HG02642 (cell line): ENCODE results near the gene TTLL11.
"Not testable (repeated sequence)": the region's sequence is repeated elsewhere in the genome, so short reads cannot be mapped to it uniquely, and the experiment has no call there.

Experiments
- ATAC-seq: cut with Tn5 transposase; IDR thresholded peaks from one replicate; pipeline ENCODE4 v1.9.1; 2021; ENCODE audit warnings: mild to moderate bottlenecking; ENCODE audit not compliant: unreplicated experiment, poor library complexity

TTLL11 gene

GRCh38 chr9:121984726-121985402 lies 108.2 kb downstream of the TTLL11 start:
- ATAC-seq, result no peak

DNA sequence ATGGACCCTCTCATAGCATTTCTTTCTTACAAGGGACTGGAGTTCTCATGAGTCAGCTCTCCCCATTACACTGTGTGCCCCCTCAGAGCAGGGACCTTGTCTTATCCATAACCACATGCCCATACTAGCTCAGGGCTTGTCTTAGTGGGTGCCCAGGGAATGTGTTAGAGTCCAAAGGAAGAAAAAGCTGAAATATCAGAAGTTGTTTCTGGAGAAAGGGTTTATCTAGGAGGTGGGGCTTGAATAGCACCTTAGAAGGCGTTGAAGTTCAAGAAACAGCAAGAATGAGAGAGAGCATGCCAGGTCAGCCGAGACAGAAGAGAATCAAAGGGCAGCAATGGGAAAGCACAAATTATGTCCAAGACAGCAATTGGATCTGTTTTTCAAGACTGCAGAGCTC lies 109.4 kb downstream of the TTLL11 start:
- no peak for ATAC-seq

DNA sequence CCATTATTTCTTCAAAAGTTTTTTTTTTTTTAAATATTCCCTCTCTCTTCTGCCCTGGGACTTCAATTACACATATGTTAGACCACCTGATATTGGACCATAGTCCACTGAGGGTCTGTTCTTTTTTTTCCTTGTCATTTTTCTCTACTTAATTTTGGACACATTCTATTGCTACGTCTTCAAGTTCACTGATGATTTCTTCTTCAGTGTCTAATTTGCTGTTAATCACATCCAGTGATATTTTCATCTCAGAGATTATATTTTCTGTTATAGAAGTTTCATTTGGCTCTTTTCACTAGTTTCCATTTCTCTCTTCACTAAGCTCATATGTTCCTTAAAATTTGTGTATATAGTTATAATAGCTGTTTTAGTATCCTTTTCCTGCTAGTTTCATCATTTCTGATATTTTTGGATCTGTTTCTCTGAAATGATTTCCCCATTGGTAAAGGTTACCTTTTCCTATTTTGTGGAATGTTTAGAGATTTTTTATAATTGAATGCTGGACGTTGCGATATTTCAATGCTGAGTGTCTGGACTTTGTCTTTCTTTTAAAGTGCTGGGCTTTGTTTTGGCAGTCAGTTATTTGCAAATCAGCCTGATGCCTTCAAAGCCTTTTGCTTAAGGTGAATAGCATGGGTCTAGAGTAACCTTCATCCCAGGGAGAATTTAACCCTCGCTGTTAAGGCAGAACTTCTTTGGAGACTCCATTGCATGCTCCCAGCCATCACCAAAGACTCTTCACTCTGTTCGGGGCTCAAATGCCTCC lies 111.8 kb downstream of the TTLL11 start:
- ATAC-seq, result no peak

- ATAC-seq, result not testable (repeated sequence)
These were observed 112.4 kb downstream of the TTLL11 start for GRCh38 chr9:121980665-121981064.

DNA sequence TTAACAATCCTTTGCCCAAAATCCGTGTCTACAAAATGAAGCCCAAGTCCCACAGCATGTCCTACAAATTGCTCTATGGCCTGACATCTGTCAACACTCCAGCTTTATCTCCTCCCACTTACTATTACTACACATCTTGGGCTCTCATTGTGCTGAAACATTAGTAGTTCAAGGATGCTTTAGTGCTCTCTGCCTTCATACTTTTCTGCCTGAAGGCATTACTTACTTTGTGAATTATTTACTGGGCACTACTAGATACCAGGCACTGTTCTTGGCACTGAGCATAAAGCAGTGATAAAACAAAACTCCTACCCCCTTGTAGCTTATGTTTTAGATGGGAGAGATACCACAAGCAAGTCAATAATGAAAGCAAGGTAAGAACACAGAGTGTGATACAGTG lies 113.4 kb downstream of the TTLL11 start:
- no peak for ATAC-seq

GRCh38 chr9:121976751-121977150 lies 116.4 kb downstream of the TTLL11 start:
- ATAC-seq, result no peak

DNA sequence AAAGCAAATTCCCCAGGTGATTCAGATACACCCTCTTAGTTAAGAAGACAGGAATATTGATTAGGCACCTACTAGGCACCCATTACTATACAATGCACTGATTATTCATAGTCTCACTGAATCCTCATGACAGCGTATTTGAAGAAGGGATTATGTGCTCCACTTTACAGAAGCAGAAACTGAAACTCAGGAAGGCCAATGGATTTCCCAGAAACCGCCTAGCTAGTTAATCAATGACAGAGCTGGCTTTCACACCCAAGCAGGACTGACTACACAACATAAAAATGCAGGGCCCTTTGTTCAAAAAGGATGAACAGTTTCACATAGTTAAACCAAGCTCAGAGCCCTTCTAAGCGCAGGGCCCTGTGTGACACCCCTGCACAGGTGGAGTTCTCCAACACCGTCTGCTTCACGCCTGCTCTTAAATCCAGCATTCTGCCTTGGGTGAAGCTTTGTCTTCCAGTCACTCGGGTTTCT lies 117.3 kb downstream of the TTLL11 start:
- no peak for ATAC-seq

DNA sequence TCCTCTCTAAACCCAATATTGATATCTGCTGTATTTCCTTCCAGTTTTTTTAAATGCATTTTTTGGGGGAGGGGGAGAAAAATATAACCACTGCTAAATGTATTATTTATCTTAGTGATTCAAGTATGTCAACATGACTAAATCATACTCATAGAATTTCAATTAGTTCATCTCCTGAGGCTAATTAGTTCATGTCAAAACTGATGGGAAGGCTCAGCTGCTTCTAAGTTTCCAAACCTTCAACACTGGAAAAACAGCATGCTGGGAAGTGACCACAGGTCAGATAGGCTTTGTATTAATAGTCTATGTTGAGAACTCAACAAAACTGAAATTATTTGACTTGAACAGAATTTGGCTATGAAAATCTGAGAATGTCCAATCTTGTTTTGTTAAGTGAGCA lies 118.7 kb downstream of the TTLL11 start:
- ATAC-seq, result no peak

- ATAC-seq, result no peak
These were observed 120.6 kb downstream of the TTLL11 start for GRCh38 chr9:121972501-121972981.

DNA sequence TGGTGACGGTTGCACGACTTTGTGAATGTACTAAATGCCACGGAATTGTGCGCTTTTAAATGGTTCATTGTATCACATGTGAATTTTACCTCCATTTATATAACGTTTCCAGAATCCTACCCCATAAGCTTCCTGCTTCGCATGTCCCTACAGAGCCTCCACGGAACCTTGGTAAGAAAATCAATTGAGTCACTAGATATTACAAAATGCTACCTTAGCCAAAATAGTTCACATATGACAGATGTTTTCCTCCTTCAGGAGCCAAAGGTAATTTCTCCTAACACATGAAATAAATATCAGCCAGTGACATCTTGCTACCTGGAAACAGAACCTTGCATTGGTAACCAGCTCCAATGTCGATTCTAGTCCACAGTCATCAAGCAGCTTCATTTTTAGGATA lies 125.1 kb downstream of the TTLL11 start:
- ATAC-seq, result no peak

GRCh38 chr9:121966706-121967105 lies 126.4 kb downstream of the TTLL11 start:
- ATAC-seq, result no peak

DNA sequence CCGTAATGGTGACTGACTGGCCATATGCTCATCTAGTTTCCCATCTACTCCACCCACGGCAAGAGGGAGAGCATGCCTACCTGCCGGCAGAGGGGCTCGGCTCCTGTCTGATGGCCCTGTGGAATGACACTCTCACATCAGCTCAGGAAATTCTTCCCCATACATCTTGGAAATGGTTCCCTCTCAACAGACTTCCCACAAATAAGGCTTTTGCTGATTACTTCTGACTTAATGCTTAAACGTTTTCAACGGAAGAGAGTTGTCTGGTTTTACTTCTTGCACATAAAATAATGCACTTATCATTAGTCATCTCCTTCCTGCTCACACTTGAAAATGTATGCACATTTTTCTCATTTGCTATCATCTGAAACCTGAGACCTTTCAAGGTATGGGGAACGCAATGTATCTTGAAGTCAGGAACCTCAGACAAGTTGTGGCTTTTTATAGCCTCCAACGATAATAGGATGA lies 129.5 kb downstream of the TTLL11 start:
- no peak for ATAC-seq

GRCh38 chr9:121962421-121962820 lies 130.7 kb downstream of the TTLL11 start:
- no peak for ATAC-seq

DNA sequence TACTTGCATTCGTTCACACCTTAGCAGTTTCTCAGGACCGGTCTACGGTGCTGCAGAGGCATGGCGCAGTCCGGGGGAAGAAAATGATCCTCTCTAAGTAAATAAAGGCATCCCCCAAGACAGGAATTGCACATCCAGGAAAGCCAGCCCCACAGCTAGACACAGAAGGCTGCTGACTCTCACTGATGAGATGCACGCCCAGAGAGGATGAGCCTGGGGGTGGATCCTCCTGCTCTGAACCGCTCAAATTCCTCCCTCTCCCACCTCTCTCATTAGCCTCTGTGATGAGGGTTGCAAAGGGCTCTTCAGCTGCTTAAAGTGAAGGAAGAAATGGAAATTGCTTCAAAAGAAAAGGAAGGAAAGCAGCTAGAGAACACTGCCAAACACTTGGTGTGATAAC lies 132.4 kb downstream of the TTLL11 start:
- ATAC-seq, result no peak

GRCh38 chr9:121958530-121958929 lies 134.6 kb downstream of the TTLL11 start:
- ATAC-seq, result no peak

- no peak for ATAC-seq
These were observed 136.3 kb downstream of the TTLL11 start for GRCh38 chr9:121956808-121957207.

GRCh38 chr9:121955649-121956048 lies 137.5 kb downstream of the TTLL11 start:
- no peak for ATAC-seq

GRCh38 chr9:121954477-121955140 lies 138.5 kb downstream of the TTLL11 start:
- ATAC-seq, result no peak

- ATAC-seq, result no peak
These were observed 140.5 kb downstream of the TTLL11 start for GRCh38 chr9:121952611-121953010.

- no peak for ATAC-seq
These were observed 142.2 kb downstream of the TTLL11 start for GRCh38 chr9:121950866-121951265.

GRCh38 chr9:121950441-121950840 lies 142.7 kb downstream of the TTLL11 start:
- ATAC-seq, result no peak
